Right ventricle myocardium superior (tissue), 1 donor: ENCODE results near the gene TBL1X. TPM values are rescaled to one million over a fixed set of nuclear protein-coding genes. Genes with fewer than 3 reads are reported as not detected.

Experiments used
- ATAC-seq: fragments of 200-7000 bp; cut with Tn5 transposase; one replicate; pipeline ENCODE4 v1.9.1; 2020; ENCODE audit warnings: mild to moderate bottlenecking; ENCODE audit not compliant: poor library complexity
- DNase-seq: peaks from one replicate; pipeline ENCODE4 v3.0.0-alpha.2; 2020
- intact Hi-C: fragments of 100-400 bp; cut with DNase I; formaldehyde crosslinking; loops from one replicate; pipeline ENCODE4 v1.11.2; 2022
- total RNA-seq: library from RNA; stranded (reverse); fragmentation: NEBNext Ultra II Directional; extraction: Animal tissue kit (Norgen Biotek cat#: 25700); gene quantifications from one replicate; pipeline ENCODE4 v1.2.1, GENCODE V29; 2021
- donor health status: DM: no; HTN: yes; CAD: no; lungs with severe emphysema.

TBL1X gene
- total RNA-seq, 1 donor from 2014 or later = 10.1 TPM

DNA sequence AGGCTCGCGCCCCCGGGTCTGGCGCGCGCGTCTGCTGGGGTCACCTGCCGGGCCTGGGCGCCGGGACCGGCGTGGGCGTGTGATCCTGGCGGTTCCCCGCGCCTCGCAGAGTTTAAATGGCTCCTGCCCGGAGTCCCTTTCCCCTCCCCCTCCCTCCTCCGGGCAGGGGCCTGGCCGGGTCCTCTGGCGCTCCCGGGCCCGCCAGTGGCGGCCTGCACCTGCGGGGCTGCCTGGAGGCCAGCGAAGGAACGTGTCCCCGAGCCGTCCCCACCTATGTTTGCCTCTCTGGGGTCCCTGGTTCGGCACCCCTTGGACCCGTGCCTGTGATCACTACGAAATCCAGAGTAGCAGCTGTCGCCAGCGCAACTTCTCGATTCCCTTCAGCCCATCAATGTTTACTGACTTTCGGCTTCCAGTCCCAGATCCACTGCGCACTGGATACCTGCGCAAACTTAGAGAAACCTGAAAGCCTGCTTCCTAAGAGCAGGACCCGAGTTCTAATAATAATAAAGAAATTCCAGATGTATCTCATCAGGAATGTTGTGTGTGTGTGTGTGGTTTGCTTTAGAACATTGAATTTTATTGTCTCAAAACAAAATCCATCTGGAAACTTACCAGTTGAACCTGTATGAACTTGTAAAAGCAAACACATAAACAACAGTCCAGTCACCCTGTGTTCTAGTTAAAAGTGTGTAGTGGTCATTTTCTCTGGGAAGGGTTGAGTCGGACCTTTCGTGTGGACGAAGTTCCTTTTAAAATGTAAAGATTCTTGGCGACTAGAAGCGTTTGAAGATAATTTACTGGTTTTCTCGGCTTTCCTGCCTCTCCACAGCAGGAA lies 322.2 kb downstream of the TBL1X start:
- DNase-seq (no peak), ATAC-seq (no peak)
- intact Hi-C loops = no loop called here

DNA sequence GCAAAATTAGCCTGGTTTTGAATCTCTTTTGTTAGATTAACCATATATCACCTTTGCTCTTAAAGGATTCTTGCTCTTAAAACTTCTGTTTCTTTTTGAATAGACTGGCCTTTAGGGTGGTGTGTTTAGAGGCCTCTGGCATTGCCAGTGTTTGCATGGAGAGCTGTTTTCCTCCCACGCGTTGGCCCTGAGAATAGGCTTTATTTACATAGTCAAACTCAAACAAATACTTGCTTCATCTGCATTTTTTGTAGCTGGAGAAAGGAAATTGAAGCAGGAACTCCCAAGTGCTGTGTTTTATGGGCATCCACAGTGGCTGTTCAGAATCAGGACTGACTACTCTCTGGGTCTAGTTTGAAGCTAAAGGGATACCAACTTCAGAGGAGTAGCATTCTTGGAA lies 324.1 kb downstream of the TBL1X start:
- DNase-seq (no peak), ATAC-seq (no peak)
- intact Hi-C loops = no loop called here

DNA sequence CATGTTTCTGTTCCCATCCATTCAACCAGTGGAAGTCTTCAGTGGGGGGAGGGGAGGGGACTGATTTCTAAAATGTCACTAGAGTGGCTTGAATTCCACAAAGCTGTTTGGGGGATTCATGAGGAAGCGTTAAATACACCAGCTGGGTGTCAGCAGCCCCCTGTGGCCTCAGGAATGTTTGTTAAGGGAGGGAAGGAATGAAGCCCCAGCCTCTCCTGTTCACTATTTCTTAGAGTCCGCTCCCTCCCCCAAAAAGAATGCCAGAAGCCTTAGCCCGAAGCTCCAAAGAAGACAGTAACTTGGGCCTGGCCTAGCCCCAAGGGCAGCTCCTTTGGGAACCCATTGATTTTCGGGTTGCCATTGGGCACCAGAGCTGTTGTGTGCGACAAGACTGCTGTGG lies 324.7 kb downstream of the TBL1X start:
- intact Hi-C loops = no loop called here
- DNase-seq (no peak), ATAC-seq (no peak)
